HG03354 (cell line): ENCODE measurements around the gene CDKN1A.
"Not testable (repeated sequence)": the region's sequence is repeated elsewhere in the genome, so short reads cannot be mapped to it uniquely, and the experiment has no call there.

ENCODE experiments used
- ATAC-seq: cut with Tn5 transposase; IDR thresholded peaks from one replicate; pipeline ENCODE4 v1.9.1; 2021; ENCODE audit warnings: mild to moderate bottlenecking; ENCODE audit not compliant: unreplicated experiment, poor library complexity, severe bottlenecking

CDKN1A gene

GRCh38 chr6:36716476-36717093 is 38.1 kb downstream of the CDKN1A start:
- no peak for ATAC-seq

GRCh38 chr6:36717231-36717825 is 38.8 kb downstream of the CDKN1A start:
- no peak for ATAC-seq

GRCh38 chr6:36717871-36718540 is 39.5 kb downstream of the CDKN1A start:
- no peak for ATAC-seq

GRCh38 chr6:36718560-36718959 is 40.0 kb downstream of the CDKN1A start:
- ATAC-seq, result no peak

GRCh38 chr6:36719126-36719525 is 40.6 kb downstream of the CDKN1A start:
- no peak for ATAC-seq

- no peak for ATAC-seq
Observed at GRCh38 chr6:36720251-36721141, 42.0 kb downstream of the CDKN1A start.

GRCh38 chr6:36721369-36722140 is 43.0 kb downstream of the CDKN1A start:
- ATAC-seq, result no peak

- no peak for ATAC-seq
Observed at GRCh38 chr6:36722365-36722764, 43.9 kb downstream of the CDKN1A start.

- ATAC-seq, result no peak
Observed at GRCh38 chr6:36722879-36723278, 44.4 kb downstream of the CDKN1A start.

GRCh38 chr6:36723992-36724391 is 45.5 kb downstream of the CDKN1A start:
- ATAC-seq, result not testable (repeated sequence)

- ATAC-seq, result no peak
Observed at GRCh38 chr6:36724514-36725390, 46.2 kb downstream of the CDKN1A start.

- ATAC-seq, result no peak
Observed at GRCh38 chr6:36725581-36725980, 47.1 kb downstream of the CDKN1A start.

GRCh38 chr6:36727505-36728021 is 49.0 kb downstream of the CDKN1A start:
- no peak for ATAC-seq

GRCh38 chr6:36728289-36729160 is 50.0 kb downstream of the CDKN1A start:
- no peak for ATAC-seq

- ATAC-seq, result no peak
Observed at GRCh38 chr6:36729161-36729524, 50.6 kb downstream of the CDKN1A start.

- ATAC-seq, result no peak
Observed at GRCh38 chr6:36730424-36731380, 52.2 kb downstream of the CDKN1A start.
